Gastroesophageal sphincter (tissue), 4 donors: Measurements from ENCODE around the gene PGLYRP2. TPM values are rescaled to one million over a fixed set of nuclear protein-coding genes. Genes with fewer than 3 reads are reported as not detected.
A peak's percentile ranks its signal among the peaks of the same experiment; 100 is the strongest.

ENCODE experiments used
- ATAC-seq: fragments of 150-250 bp; one replicate; pipeline ENCODE4 v1.9.1; 2016; ENCODE audit warnings: mild to moderate bottlenecking, moderate library complexity
- H3K27ac ChIP-seq, 4 donors: fragments of 200-600 bp; sonication (generic) in 3 of 4; 1 replicate in 3 of 4; 2 replicates in 1 of 4; pipeline ENCODE4 v1.5.1; 2016 to 2019
- H3K27me3 ChIP-seq: fragments of 200-600 bp; sonication (generic); one replicate; pipeline ENCODE4 v1.5.1; 2019
- H3K36me3 ChIP-seq, 2 donors: fragments of 200-600 bp; sonication (generic); one replicate each; pipeline ENCODE4 v1.5.1; 2019; ENCODE audit warnings: control low read depth in 1 of 2
- H3K4me1 ChIP-seq, 3 donors: fragments of 200-600 bp; sonication (generic); 1 replicate in 2 of 3; 2 replicates in 1 of 3; pipeline ENCODE4 v1.5.1; 2016 to 2019; ENCODE audit warnings: control low read depth in 2 of 3
- H3K4me3 ChIP-seq, 2 donors: fragments of 200-600 bp; sonication (generic); one replicate each; pipeline ENCODE4 v1.5.1; 2019; ENCODE audit warnings: mild to moderate bottlenecking in 1 of 2, moderate library complexity in 1 of 2
- H3K9me3 ChIP-seq, 3 donors: fragments of 200-600 bp; sonication (generic); one replicate each; pipeline ENCODE4 v1.5.1; 2017 to 2019; ENCODE audit warnings: control low read depth in 2 of 3
- EP300 ChIP-seq: sonication (generic); formaldehyde crosslinking; IDR thresholded peaks from one replicate; pipeline ENCODE4 v1.6.1; 2017; ENCODE audit warnings: antibody characterized with exemption, mild to moderate bottlenecking
- POLR2A ChIP-seq, 2 donors: fragments of 450-650 bp; IDR thresholded peaks; one replicate each; pipeline ENCODE4 v1.6.1; 2017; ENCODE audit warnings: antibody characterized with exemption in 2 of 2, mild to moderate bottlenecking in 2 of 2, moderate library complexity in 1 of 2
- POLR2AphosphoS5 ChIP-seq: sonication (generic); formaldehyde crosslinking; IDR thresholded peaks from one replicate; pipeline ENCODE4 v1.6.1; 2017; ENCODE audit warnings: antibody characterized with exemption
- WGBS, 2 donors: methylation state at CpG; one replicate each; pipeline ENCODE4 v1.1.5; 2018; ENCODE audit warnings: low coverage in 1 of 2; 5-methylcytosine and 5-hydroxymethylcytosine counted together
- total RNA-seq, 4 donors: library from RNA; depleted of rRNA; stranded (reverse); fragments of >200 nt; gene quantifications; one replicate each; pipeline ENCODE4 v1.1.0, GENCODE V29; 2016
- TF ChIP-seq, protein P1 (sequence below), 4 experiments: fragments of 200-600 bp in 2 of 4; fragments of 450-650 bp in 2 of 4; sonication (generic) in 1 of 4; IDR thresholded peaks; one replicate each; pipeline ENCODE4 v1.5.1; 2017 to 2019; ENCODE audit warnings: antibody characterized with exemption in 4 of 4, mild to moderate bottlenecking in 2 of 4, moderate library complexity in 2 of 4

Gene PGLYRP2
- total RNA-seq, 4 donors from 2014 or later, result not detected

- TF ChIP-seq EP300 (no peak), POLR2A (IDR thresholded peaks at IDR 0.05) (no peak), POLR2AphosphoS5 (no peak)
- TF ChIP-seq, protein P1, sequence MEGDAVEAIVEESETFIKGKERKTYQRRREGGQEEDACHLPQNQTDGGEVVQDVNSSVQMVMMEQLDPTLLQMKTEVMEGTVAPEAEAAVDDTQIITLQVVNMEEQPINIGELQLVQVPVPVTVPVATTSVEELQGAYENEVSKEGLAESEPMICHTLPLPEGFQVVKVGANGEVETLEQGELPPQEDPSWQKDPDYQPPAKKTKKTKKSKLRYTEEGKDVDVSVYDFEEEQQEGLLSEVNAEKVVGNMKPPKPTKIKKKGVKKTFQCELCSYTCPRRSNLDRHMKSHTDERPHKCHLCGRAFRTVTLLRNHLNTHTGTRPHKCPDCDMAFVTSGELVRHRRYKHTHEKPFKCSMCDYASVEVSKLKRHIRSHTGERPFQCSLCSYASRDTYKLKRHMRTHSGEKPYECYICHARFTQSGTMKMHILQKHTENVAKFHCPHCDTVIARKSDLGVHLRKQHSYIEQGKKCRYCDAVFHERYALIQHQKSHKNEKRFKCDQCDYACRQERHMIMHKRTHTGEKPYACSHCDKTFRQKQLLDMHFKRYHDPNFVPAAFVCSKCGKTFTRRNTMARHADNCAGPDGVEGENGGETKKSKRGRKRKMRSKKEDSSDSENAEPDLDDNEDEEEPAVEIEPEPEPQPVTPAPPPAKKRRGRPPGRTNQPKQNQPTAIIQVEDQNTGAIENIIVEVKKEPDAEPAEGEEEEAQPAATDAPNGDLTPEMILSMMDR (IDR thresholded peaks at IDR 0.05), result no peak
- Histone ChIP-seq H3K36me3 (no peaks in the 10 kb centered on the region), H3K4me1 (peaks cover 0 to 8% (median 4%) of the 10 kb centered on the region in 3 donors), H3K27ac (no peak within 1 kb of the TSS), H3K4me3 (peak within 1 kb of the TSS in 1 of 2 donors; percentile 34), H3K27me3 (peaks cover 83% of the 10 kb centered on the region), H3K9me3 (no peaks in the 10 kb centered on the region)
- no peak for ATAC-seq
- 2 to 35% methylated on average over 4 to 8 of the region's 52 CpGs for WGBS, 2 donors
Observed at GRCh38 chr19:15508035-15508710, 28.9 kb upstream of the PGLYRP2 start, which contains the start of gene CYP4F22. Gene CYP4F22, plus strand, starts transcription at chr19:15508525. Its CDS starts 16,812 bp downstream, at chr19:15525337.

DNA sequence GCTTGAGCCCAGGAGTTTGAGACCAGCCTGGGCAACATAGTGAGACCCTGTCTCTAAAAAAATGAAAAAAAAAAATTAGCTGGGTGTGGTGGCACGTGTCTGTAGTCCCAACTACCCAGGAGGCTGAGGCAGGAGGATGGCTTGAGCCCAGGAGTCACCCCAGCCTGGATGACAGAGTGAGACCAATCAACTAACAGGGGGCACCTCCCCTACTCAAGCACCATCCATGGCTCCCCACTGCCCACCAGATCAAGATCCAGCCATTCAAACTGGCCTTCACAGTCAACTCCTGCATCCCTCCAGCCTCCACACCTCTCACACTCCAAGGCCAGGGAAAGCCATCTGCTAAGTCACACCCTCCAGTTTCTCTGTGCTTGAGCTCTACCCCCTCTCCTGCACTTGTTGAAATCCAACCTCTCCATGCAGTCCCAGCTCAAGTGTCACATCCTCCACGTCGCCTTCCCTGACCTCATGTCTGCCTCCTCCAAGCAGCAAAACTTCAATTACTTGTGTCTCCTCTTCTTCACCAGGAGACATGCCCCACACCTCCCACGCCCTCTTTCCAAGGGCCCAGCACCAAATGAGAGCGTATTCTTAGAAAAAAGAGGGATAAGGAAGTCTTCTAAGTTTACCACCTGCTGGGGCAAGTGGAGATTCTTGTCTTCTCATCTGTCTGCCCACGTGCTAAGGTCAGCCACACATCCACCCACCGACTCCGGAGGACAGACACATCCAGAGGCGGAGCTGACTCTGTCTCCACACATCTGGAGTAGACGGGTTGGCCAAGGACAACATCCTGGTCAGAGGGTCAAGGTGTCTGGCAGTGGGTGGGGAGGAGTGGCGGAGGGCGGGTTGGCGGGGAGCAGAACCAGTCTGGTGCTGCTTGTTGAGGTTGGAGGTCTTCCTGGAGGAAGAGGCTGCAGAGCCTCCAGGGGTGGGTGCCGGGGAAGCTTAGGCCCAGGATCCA, 28.1 kb upstream of the PGLYRP2 start:
- ATAC-seq, result no peak
- H3K27me3 ChIP-seq, result peaks cover 87% of the 10 kb centered on the region

DNA sequence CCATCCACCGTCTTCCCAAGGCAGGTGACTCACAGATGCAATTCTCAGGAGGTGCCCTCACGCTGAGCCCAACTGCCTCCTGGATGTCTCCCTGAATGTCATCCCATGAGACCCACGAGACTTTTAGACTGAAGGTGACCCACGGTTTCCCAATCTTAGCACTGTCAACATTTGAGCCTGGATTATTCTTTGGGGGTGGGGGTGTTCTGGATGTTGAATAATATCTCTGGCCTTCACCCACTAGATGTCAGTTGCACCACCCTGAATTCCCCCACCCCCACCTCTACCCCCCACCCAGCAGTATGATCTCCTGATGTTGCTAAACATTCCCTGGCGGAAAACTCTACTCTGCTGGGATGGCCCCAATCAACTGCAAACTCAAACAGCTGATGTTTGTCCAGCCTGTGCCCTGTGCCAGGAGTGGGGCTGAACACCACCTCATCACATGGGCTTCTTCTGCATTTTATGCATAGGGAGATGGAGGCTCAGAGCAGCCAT, 26.8 kb upstream of the PGLYRP2 start:
- H3K9me3 ChIP-seq, result no peaks in the 10 kb centered on the region
- TF ChIP-seq POLR2AphosphoS5, result no peak
- TF ChIP-seq, protein P1 (IDR thresholded peaks at IDR 0.05), result no peak
- no peak overlapping the region for H3K4me3 ChIP-seq
- peaks cover 0 to 8% (median 4%) of the 10 kb centered on the region in 3 donors for H3K4me1 ChIP-seq
- no peak for ATAC-seq
- no peak overlapping the region for H3K27ac ChIP-seq
- WGBS, 2 donors, result 31 to 38% methylated on average over 2 to 4 of the region's 5 CpGs
- no peaks in the 10 kb centered on the region for H3K36me3 ChIP-seq
- H3K27me3 ChIP-seq, result peaks cover 82% of the 10 kb centered on the region

More for the DNA sequence above, 28.1 kb upstream of the PGLYRP2 start:
- WGBS, 2 donors, result 65 to 68% methylated on average over 4 to 6 of the region's 14 CpGs
- H3K4me1 ChIP-seq, result peaks cover 0 to 8% (median 4%) of the 10 kb centered on the region in 3 donors
- no peaks in the 10 kb centered on the region for H3K36me3 ChIP-seq
- TF ChIP-seq, protein P1 (IDR thresholded peaks at IDR 0.05), result no peak
- no peak for TF ChIP-seq POLR2AphosphoS5
- TF ChIP-seq EP300, result no peak
- no peak for TF ChIP-seq POLR2A (IDR thresholded peaks at IDR 0.05)
- no peak overlapping the region for H3K27ac ChIP-seq
- no peak overlapping the region for H3K4me3 ChIP-seq
- no peaks in the 10 kb centered on the region for H3K9me3 ChIP-seq

DNA sequence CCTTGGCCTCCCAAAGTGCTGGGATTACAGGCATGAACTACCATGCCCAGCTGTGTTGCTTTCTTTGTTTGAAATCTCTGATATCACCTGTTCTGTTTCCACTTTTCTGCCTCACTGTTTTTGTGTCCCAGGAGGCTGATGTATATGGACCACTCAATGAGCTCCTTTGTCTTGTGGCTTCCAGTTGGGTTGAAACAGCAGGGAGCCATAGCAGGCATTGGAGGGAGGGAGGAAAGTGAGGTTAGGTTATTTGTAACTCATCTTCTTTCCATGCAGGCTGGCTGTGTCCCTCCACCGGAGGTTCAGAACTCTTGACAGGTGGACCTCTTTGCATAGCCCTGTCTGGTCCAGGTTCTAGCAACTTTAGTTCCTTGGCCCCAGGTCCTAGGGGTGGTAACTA, 23.0 kb upstream of the PGLYRP2 start:
- Histone ChIP-seq H3K27ac (no peak overlapping the region), H3K4me3 (no peak overlapping the region), H3K36me3 (no peaks in the 10 kb centered on the region), H3K27me3 (peaks cover 66% of the 10 kb centered on the region), H3K4me1 (no peaks in the 10 kb centered on the region), H3K9me3 (no peaks in the 10 kb centered on the region)
- ATAC-seq, result no peak
- 56 to 80% methylated on average over 1 of the region's 1 CpG for WGBS, 2 donors
- TF ChIP-seq POLR2A (IDR thresholded peaks at IDR 0.05) (no peak), POLR2AphosphoS5 (no peak), EP300 (no peak)
- TF ChIP-seq, protein P1 (IDR thresholded peaks at IDR 0.05), result no peak
